Glomerular endothelial cell (primary cell): ENCODE results near the gene MAD1L1. TPM values are rescaled to one million over a fixed set of nuclear protein-coding genes. Genes with fewer than 3 reads are reported as not detected.
"Not testable (repeated sequence)": the region's sequence is repeated elsewhere in the genome, so short reads cannot be mapped to it uniquely, and the experiment has no call there.

Experiments
- DNase-seq: peaks from one replicate; pipeline ENCODE4 v3.0.0-alpha.2; 2011; ENCODE audit warnings: low read depth, low spot score; ENCODE audit errors: extremely low read depth
- total RNA-seq: library from RNA; depleted of rRNA; stranded (reverse); fragments of >200 nt; gene quantifications from 2 replicates; pipeline ENCODE4 v1.2.3, GENCODE V29; 2015

The MAD1L1 gene
- total RNA-seq, 1 donor from 2014 or later, result 59.4 TPM

DNA sequence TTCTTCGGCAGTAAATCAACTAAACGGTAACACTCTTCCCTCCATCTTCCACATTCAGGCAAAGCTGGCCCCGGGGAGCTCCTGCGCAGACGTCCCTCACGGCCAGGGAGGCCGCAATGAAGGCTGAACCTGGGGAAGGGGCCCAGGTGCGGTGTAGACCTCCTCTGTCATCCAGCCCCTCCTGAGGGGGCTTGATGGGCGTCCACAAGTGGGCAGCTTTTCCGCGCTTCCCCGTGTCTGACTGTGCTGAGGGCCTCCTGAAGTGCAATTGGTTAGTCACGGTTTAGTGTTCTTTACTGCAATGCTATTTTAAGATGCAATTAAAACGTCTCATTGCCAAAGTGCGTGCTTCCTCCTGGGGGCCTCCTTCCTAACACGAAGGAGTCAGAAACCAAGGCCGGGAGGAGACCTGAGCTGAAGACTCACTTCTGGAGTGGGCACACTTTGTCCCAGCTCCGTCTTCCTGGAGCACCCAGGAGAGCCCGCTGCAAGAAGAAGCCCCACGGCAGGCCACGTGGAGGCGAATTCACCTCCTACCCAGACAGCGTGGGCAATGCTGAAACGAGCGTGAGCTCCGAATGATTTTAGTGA is 389.4 kb downstream of the MAD1L1 start:
- DNase-seq, result no peak

DNA sequence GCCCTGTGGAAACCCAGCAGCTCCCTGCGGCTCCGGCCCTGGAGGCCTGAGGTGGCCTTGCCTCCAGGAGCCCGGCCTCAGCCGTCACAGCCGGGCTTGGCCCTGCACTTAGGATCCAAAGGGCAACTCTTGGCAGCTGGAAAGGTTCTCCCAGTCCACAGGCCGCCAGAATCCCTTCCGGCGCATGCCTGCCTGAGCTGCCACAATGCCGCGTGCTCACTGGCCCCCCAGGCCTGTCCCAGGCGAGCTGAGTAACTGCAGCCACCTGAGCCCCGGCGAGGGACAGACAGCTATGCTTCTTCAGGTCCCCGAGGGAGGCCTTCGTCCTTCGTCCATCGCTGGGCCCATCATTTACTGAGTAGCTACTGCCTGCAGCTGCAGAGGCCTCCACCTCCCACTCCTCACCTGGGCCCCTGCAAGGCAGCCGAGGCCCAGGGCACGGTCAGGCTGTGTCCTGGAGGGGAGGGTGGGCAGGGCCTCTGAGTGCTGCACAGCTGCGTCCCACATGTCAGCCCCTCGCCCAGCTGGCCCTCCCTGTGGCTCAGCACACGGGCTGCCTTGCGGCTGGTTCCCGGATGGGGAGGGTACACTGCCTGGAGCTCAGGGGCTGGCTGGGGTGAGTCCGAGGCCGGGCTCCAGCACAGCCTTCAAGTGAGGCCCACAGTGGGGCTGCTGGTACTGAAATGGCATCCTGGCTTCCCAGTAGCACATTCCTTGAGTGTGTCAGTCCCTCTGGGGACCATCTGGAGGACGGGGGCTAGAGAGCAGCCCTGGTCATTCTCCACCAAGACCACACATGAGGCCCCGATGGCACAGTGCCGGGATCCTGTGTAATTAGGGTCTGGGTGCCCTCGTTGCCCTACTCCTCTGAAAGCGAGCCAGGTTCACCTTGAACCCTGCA is 390.2 kb downstream of the MAD1L1 start:
- DNase-seq, result no peak

DNA sequence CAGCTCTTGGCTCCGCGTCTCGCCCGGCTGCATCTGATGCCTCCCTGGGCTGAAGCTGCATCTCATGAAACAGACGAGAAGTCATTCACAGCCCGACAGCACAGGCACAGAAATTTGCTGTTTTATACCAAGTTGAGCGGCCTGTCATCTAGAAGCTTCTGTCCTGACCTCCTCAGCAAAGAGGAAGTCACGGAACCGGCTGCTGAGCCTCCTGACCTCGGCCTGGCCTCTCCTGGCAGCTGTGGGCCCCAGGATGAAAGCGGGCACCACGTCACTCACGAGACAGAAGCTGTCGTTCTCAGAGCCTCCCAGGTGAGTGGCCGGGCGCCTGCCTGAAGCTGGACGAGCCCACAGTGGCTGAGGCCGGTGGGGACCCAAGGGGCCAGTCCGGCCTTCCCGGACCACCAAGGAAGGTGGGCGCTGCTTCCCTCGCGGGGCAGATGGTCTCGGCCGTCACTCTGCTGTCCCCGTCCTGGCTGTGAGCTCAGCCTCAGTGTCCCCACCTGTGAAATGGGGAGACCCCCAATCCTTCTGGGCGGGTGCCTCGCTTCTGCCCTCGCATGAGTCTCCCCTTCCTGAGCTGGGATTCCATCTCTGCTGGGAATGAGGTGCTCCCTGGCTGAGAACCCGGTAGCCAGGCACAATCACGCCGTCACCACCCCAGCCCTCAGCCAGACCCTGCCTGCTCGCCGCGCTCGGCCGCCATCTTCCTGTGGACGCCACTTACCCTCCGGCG is 391.3 kb downstream of the MAD1L1 start:
- DNase-seq, result not testable (repeated sequence)

DNA sequence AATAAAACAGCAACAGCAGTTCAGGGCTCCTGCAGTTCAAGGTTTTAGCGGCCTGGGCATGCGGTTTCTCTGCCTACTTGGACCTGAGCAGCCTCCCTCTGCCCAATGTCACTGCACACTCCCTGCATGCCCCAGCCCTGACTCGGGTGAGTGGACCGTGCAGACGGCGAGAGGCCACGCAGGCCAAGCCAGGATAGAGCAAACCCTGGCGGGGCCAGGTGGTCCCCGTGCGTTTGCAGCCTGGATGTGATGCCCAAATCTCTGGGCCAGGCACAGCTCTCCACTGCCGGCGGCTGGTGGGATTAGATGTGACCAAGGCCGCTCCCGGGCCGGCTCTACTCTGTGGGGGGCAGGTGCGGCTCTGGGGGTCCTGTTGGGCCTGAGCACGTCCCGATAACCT is 392.0 kb downstream of the MAD1L1 start:
- DNase-seq, result not testable (repeated sequence)

DNA sequence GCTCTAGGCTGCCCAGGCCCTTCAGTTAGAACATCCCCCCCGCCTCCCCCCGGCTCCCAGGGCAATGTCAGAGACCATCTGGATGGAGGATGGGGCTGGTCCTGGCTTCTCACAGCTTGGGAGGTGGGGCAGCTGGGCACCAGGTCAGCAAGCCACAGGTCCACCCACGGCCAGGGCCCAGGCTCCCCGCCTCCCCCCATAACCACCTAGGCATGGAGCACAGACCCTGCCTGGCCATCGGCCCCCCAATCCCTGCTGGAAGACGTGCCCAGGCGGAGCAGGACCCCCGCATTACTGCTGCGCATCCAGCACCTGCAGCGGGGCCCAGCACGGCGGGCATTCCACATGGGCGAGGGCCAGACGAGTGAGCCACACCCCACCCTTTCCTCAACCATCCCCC is 393.0 kb downstream of the MAD1L1 start:
- DNase-seq, result no peak

DNA sequence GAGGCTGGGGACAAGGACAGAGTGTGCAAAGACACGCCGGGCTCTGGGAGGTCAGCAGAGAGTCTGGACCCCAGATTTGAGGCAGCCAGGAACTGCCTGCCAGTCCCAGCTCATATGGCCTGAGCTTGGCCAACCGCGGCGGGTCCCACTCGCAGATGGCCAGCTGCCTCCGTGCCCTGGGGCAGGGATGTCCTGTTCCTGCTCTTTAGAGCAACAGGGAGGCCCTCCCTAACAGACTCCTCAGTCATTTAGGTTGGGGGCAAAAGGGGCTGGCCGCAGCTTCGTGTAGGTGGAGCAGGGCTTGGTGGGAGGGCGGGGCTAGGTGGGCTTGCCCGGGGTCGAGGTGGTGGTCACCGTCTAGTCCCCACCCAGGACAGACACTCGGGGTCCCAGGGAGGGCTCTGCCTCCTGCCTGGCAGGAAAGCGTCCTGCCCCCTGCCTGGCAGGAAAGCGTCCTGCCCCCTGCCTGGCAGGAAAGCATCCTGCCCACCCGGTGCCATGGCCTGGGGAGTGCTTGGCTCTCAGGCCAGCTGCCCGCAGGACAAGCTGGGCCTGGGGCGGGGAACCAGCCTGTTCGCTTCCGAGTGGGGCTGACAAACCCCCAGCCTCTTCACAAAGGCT is 393.7 kb downstream of the MAD1L1 start:
- DNase-seq, result not testable (repeated sequence)

DNA sequence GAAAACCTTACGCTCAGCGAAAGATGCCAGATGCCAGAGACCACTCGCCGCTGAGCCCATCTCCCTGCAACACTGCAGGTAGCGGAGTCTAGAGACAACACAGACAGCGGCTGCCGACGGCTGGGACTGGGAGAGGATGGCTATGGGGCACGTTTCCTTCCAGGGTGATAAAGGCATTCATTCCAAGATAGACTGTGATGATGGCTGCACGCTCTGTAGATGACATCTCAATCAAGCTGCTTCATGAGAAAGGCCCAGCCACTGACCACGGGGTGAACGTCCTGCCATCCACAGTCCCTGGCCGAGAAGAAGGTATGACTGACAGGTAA is 394.2 kb downstream of the MAD1L1 start:
- DNase-seq, result not testable (repeated sequence)

DNA sequence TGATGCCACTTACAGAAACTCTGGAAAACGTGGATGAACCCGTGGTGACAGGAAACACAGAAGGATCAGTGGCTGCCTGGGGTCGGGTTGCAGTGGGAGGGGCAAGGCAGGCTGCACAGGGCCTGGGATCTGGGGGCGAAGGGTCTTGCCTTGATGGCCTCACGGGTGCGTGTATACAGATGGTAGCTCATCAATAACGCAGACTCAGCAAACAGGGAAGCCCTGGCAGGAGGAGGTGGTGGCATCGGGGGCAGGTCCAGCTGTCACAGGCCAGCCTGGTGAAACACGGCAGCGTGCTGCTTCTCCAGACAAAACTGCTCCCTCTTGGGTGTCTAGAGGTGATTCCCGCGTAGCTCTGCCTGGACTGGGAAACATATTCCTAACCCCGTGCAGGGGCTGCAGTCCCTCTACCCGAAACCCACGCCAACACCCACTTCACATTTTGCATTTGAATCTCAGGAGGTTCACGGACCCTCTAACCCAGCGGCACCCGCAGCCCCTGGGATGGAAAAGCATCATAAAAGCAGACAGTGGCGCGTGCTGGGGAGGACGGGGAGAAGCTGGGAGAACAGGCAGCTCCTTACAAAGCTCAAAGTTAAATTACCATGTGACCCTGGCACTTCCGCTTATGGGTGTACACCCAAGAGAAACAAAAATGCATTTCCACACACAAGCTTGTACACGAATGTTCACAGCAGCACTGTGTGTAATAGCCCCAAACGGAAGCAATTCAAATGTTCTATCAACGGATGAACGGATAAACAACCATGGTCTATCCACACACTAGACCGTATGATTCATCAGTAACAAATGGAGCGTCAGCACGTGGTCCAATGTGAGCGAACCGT is 394.8 kb downstream of the MAD1L1 start:
- DNase-seq, result not testable (repeated sequence)

DNA sequence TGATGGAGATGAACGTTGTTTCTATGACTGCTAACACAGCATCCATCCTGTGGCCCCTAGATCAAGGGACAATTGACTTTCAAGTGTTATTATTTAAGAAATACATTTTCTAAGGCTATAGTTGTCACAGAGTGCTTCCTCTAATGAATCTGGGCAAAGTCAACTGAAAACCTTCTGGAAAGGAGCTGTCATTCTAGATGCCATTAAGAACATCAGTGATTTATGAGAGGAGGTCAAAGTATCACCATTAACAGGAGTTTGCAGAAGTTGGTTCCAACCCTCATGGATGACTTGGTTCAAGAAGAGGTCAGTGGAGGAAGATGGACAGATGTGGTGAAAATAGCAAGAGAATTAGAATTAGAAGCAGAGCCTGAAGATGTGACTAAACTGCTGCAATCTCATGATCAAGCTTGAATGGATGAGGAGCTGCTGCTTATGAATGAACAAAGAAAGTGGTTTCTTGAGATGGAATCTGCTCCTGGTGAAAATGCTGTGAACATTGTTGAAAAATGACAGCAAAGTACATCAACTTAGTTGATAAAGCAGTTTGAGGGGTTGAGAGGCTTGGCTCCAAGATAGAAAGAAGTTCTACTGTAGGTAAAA is 400.7 kb downstream of the MAD1L1 start:
- DNase-seq, result not testable (repeated sequence)

DNA sequence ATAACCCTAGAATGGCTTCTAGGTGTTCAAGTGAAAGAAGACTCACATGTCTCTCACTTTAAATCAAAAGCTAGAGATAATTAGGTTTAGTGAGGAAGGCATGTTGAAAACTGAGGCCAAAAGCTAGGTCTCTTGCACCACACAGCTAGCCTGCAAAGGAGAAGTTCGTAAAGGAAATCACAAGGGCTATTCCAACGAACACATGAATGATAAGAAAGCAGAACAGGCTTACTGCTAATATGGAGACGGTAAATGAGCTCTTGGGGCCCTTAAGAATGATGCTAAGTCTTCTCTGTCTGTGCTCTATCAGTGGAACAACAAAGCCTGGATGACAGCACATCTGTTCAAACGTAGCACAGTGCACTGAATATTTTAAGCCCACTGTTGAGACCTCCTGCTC is 401.3 kb downstream of the MAD1L1 start:
- DNase-seq, result not testable (repeated sequence)

DNA sequence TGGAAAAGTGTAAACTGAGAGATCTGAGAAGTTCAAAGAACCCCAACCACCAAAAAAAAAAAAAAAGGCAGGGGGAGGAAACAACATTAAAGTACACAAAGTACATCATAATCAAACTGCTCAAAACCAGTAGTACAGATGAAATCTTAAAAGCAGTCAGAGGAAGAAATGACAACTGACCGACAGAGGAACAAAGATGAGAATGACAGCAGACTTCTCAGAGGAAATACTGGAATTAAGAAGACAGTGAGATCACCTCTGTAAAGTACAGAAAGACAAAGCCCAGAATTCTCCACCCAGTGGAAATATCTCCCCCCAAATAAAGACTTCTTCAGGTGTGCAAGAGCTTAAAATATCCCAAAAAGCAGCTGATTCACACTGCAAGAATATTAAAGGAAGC is 403.1 kb downstream of the MAD1L1 start:
- DNase-seq, result not testable (repeated sequence)

DNA sequence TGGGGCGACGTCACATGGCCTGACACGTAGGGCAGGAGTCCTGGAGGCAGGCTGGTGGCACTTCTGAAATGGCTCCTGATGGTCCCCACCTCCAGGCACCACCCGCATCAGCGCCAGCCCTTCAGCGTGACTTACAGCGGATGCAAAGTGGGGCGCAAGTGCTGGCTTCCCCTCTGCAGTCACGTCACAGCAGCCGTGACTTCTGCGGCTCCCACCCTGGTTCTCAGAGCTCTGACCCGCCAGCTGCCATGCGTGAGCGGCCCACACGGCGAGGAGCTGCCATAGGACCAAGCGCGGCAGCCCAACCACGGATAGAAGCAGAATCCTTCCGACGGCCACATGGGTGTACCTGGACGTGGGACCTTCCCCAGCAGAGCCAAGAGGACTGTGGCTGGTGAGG is 403.6 kb downstream of the MAD1L1 start:
- DNase-seq, result no peak

DNA sequence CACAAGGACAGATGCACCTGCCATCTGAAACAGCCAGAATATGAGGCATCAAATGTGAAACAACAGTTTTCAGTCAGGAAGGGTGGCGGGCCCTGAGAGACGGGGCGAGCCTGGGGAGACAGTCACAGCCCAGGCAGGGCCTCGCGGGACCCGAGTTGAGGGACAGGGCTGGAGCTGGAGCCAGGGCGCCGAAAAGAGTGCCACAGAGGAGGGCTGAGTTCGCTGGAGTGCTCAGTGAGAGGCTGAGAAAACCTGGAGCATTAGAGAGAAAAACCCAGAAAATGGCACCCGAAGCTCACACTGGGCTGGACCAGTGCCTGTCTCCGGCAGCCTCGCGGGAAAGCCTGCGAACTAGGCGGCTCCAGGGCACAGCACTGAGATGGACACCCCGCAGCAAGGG is 404.6 kb downstream of the MAD1L1 start:
- DNase-seq, result not testable (repeated sequence)

DNA sequence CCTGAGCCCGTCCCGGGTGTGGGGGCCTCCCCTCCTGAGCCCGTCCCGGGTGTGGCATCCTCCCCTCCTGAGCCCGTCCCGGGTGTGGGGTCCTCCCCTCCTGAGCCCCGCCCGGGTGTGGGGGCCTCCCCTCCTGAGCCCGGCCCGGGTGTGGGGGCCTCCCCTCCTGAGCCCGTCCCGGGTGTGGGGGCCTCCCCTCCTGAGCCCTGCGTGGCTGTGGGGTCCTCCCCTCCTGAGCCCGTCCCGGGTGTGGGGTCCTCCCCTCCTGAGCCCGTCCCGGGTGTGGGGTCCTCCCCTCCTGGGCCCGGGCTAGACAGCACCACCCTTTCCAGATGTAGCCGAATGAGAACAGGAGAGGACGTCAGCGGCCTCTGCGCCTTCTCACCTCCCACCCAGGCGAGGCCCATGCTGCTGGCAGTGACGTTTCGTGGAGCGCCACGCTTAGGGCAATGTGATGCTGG is 405.2 kb downstream of the MAD1L1 start:
- not testable (repeated sequence) for DNase-seq

DNA sequence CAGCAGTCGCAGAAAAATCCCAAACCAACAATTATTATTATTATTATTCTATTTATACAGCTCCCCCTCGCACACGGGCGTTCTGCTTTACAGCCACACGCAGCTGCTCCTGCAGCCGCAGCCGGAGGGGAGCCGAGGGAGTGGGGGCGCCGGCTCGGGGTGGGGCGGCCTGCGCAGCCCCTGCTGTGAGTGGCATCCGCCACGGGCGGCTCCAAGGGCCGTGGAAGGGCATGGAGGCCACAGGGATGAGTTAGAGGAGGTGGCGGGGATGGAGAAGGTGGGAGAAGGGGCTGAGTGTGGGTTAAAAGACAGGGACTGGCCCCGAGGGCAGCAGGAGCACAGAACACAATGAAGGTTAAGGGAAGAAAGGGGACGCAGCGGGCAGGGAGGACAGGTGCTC is 405.8 kb downstream of the MAD1L1 start:
- DNase-seq, result not testable (repeated sequence)

DNA sequence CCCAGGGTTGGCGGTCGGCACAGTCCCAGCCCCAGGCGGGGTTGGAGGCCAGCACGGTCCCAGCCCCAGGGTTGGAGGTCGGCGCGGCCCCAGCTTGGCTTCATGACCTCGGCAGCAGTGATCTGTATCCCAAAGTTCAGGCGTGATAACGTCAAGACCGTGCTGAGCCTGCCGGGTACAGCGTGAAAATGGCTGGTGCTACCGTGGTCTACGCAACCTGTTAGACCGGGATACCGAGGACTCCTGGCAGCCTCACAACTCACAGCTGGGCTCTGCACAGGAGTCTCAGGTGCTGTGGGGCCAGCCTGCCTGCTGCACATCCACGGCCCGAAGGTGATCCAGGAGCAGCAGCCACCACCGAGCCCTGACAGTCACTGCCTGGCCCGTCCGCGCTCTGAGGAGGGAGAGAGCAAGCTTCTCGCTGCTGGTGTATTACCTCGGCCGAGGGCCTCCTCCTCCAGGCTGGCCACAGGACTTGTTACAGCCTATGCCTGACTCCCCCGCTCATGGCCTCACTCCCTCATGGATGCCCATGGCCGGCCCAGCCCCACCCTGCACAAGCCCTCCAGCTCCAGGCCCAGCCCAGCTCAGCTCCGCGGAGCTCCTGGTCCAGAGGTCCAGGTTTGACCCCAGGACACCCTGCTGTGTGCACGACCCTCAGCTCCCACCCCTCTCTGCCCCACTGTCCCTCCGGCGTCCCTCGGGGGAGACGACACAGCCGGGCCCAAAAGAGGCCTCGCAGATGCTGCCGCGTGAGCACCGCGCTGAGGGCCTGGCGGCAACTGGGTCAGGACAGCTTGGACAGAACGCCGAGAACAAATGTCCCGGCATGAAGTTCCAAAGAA is 406.6 kb downstream of the MAD1L1 start:
- DNase-seq, result no peak

DNA sequence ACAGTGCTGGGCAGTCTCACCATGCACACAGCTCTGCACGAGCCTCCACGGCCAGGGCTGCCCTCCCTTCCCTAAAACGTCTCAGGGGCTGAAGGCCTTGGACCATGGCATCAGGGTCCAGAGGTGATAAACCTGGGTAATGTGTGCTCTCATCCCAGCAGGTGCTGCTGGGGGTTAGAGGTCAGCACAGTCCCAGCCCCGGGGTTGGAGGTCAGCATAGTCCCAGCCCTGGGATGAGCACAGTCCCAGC is 407.2 kb downstream of the MAD1L1 start:
- not testable (repeated sequence) for DNase-seq

DNA sequence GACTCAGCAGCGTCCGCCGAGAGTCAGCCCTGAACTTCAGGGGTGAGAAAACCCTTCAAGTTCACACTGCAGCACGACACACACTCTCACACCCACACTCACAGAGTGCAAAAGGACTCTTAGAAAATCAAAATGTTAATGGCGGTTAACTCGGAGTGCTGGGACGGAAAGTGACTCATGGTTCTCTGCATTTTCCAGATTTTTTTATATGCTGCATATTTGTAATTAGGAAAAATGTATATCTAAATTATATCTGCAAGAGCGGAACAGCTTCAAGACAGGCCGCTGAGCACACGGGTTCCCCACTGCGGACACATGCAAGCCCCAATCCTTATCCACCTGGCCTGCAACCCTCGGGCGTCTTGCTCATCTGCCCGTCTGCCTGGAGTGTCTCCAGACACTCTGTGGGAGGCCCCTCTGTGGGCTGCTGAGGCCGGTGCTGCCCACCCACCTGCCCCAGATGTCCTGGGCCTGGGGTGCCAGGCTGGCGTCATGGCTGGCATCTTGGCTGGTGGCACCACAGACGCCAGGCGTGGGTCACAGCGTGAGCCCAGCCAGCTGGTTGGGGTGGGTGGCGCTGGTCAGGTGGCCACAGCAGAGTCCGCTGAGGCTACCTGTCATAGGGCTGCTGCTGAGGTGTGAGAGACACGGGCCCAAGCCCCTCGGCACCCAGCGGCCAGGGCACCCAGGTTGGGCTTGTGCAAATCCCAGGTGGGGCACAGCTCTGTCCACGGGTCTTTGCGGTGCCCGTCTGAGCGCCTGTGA is 407.7 kb downstream of the MAD1L1 start:
- not testable (repeated sequence) for DNase-seq
